A673 (cell line): ENCODE data around the gene IL11RA.

ENCODE experiments used
- EZH2 ChIP-seq: fragments of 200-600 bp; sonication (generic); IDR thresholded peaks from 2 replicates; pipeline ENCODE4 v1.6.1; 2017; ENCODE audit warnings: borderline replicate concordance, low read depth, mild to moderate bottlenecking, mixed read lengths, antibody characterized with exemption, low read length; ENCODE audit not compliant: poor library complexity, severe bottlenecking
- TF ChIP-seq, protein P1 (sequence below): fragments of 300-800, 200-600 bp; sonication (generic); conservative IDR thresholded peaks from 2 replicates; pipeline ENCODE4 v1.5.1; 2017; ENCODE audit warnings: low read depth, mild to moderate bottlenecking, antibody characterized with exemption, low read length, moderate library complexity, mixed read lengths

- TF ChIP-seq, protein P1, sequence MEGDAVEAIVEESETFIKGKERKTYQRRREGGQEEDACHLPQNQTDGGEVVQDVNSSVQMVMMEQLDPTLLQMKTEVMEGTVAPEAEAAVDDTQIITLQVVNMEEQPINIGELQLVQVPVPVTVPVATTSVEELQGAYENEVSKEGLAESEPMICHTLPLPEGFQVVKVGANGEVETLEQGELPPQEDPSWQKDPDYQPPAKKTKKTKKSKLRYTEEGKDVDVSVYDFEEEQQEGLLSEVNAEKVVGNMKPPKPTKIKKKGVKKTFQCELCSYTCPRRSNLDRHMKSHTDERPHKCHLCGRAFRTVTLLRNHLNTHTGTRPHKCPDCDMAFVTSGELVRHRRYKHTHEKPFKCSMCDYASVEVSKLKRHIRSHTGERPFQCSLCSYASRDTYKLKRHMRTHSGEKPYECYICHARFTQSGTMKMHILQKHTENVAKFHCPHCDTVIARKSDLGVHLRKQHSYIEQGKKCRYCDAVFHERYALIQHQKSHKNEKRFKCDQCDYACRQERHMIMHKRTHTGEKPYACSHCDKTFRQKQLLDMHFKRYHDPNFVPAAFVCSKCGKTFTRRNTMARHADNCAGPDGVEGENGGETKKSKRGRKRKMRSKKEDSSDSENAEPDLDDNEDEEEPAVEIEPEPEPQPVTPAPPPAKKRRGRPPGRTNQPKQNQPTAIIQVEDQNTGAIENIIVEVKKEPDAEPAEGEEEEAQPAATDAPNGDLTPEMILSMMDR, result no peak
- TF ChIP-seq EZH2, result no peak
These were observed 58.0 kb downstream of the IL11RA start, which contains the start of gene CCL21 for GRCh38 chr9:34710023-34710422.
